Parathyroid adenoma (tissue), 2 donors: Measurements from ENCODE around the gene MYO19.

Experiments
- H2AFZ ChIP-seq: fragments of 300-600 bp; sonication (generic); one replicate; pipeline ENCODE4 v1.7.0; 2017; ENCODE audit warnings: antibody characterized with exemption, mild to moderate bottlenecking
- H3K27ac ChIP-seq: fragments of 300-600 bp; sonication (generic); one replicate; pipeline ENCODE4 v1.7.0; 2017
- H3K27me3 ChIP-seq: fragments of 300-600 bp; sonication (generic); one replicate; pipeline ENCODE4 v1.7.0; 2017; ENCODE audit warnings: low read length; ENCODE audit not compliant: control insufficient read depth, insufficient read depth
- H3K36me3 ChIP-seq: fragments of 300-600 bp; sonication (generic); one replicate; pipeline ENCODE4 v1.7.0; 2017; ENCODE audit warnings: low read length; ENCODE audit not compliant: control insufficient read depth, insufficient read depth
- H3K4me1 ChIP-seq: fragments of 300-600 bp; sonication (generic); one replicate; pipeline ENCODE4 v1.7.0; 2017; ENCODE audit warnings: control low read depth
- H3K4me2 ChIP-seq: fragments of 300-600 bp; sonication (generic); one replicate; pipeline ENCODE4 v1.7.0; 2017; ENCODE audit warnings: low read length
- H3K4me3 ChIP-seq: fragments of 300-600 bp; sonication (generic); one replicate; pipeline ENCODE4 v1.7.0; 2017; ENCODE audit warnings: low read depth, low read length
- H3K79me2 ChIP-seq: fragments of 300-600 bp; sonication (generic); one replicate; pipeline ENCODE4 v1.7.0; 2017; ENCODE audit warnings: control low read depth
- H3K9ac ChIP-seq: fragments of 300-600 bp; sonication (generic); one replicate; pipeline ENCODE4 v1.7.0; 2017; ENCODE audit warnings: mild to moderate bottlenecking
- H3K9me3 ChIP-seq: fragments of 300-600 bp; sonication (generic); one replicate; pipeline ENCODE4 v1.7.0; 2017; ENCODE audit warnings: low read length; ENCODE audit not compliant: control insufficient read depth
- CTCF ChIP-seq: fragments of 300-600 bp; sonication (generic); IDR thresholded peaks from one replicate; pipeline ENCODE4 v1.7.0; 2017; ENCODE audit warnings: antibody characterized with exemption, mild to moderate bottlenecking
- donor health status: primary hyperparathyroidism.

MYO19 gene

GRCh38 chr17:36534840-36535668 is at the start of gene MYO19, which contains the start of gene PIGW:
Gene MYO19 (minus strand): TSS chr17:36534868. CDS start chr17:36532538, 2,330 bp downstream.
Gene PIGW (plus strand): TSS chr17:36534987. CDS start chr17:36537102, 2,115 bp downstream.
- H3K36me3 ChIP-seq = no peaks in the 10 kb centered on the region
- H3K9me3 ChIP-seq = no peaks in the 10 kb centered on the region
- no peaks in the 10 kb centered on the region for H3K27me3 ChIP-seq
- H3K4me2 ChIP-seq = peak within 1 kb of the TSS; percentile 85
- H3K9ac ChIP-seq = peak within 1 kb of the TSS; percentile 47
- peak within 1 kb of the TSS; percentile 80 for H3K4me3 ChIP-seq
- peak; percentile 17 for TF ChIP-seq CTCF
- H3K79me2 ChIP-seq = peaks cover 3% of the 10 kb centered on the region
- peaks cover 5% of the 10 kb centered on the region for H3K4me1 ChIP-seq
- H3K27ac ChIP-seq = peak within 1 kb of the TSS; percentile 93
- H2AFZ ChIP-seq = peak within 1 kb of the TSS; percentile 95

GRCh38 chr17:36583787-36584186 is 49.1 kb upstream of the MYO19 start:
- Histone ChIP-seq H3K4me2 (no peak overlapping the region), H3K9me3 (no peaks in the 10 kb centered on the region), H2AFZ (no peak overlapping the region), H3K9ac (no peak overlapping the region), H3K4me1 (no peaks in the 10 kb centered on the region), H3K79me2 (peaks cover 12% of the 10 kb centered on the region), H3K27me3 (no peaks in the 10 kb centered on the region), H3K27ac (no peak overlapping the region), H3K36me3 (no peaks in the 10 kb centered on the region), H3K4me3 (no peak overlapping the region)
- no peak for TF ChIP-seq CTCF

- Histone ChIP-seq H3K4me1 (no peaks in the 10 kb centered on the region), H3K4me3 (no peak overlapping the region), H2AFZ (no peak overlapping the region), H3K9me3 (no peaks in the 10 kb centered on the region), H3K79me2 (peaks cover 32% of the 10 kb centered on the region), H3K27me3 (no peaks in the 10 kb centered on the region), H3K9ac (no peak overlapping the region), H3K27ac (no peak overlapping the region), H3K36me3 (no peaks in the 10 kb centered on the region), H3K4me2 (no peak overlapping the region)
- TF ChIP-seq CTCF = no peak
These were observed 44.0 kb upstream of the MYO19 start for GRCh38 chr17:36578671-36579070.

GRCh38 chr17:36576793-36577192 is 42.1 kb upstream of the MYO19 start:
- TF ChIP-seq CTCF = no peak
- no peaks in the 10 kb centered on the region for H3K27me3 ChIP-seq
- no peak overlapping the region for H3K4me3 ChIP-seq
- peaks cover 42% of the 10 kb centered on the region for H3K79me2 ChIP-seq
- H3K4me2 ChIP-seq = no peak overlapping the region
- no peaks in the 10 kb centered on the region for H3K4me1 ChIP-seq
- H3K9ac ChIP-seq = no peak overlapping the region
- H3K36me3 ChIP-seq = no peaks in the 10 kb centered on the region
- no peak overlapping the region for H2AFZ ChIP-seq
- H3K9me3 ChIP-seq = no peaks in the 10 kb centered on the region
- H3K27ac ChIP-seq = no peak overlapping the region
